Breast epithelium (tissue), 3 donors: Measurements from ENCODE around the gene TAB3.

Source experiments
- POLR2A ChIP-seq: fragments of 450-650 bp; IDR thresholded peaks from one replicate; pipeline ENCODE4 v1.6.1; 2016; ENCODE audit warnings: antibody characterized with exemption, mild to moderate bottlenecking, moderate library complexity
- TF ChIP-seq, protein P1 (sequence below), 3 donors: fragments of 450-650 bp; IDR thresholded peaks; one replicate each; pipeline ENCODE4 v1.5.1; 2016 to 2017; ENCODE audit warnings: antibody characterized with exemption in 3 of 3, mild to moderate bottlenecking in 3 of 3, moderate library complexity in 3 of 3

DNA sequence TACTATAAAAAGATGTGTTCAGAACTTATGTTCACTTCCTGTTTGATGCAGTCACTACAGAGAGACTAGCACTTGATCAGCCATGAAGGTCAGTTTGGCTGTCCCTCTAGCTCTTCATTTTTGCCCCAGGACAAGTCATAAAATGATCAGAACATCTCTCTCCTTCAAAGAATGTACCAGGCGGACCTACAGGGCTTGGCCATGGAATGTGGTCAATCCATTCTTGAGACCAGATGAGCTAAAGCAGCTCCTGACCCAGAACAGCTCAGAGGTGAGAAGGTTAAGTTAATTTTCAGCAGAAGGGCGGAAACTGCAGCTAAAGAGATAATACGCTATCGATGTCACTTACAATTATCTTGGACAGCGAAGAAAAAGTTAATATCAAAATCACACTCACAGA, 49.2 kb upstream of the TAB3 start:
- TF ChIP-seq POLR2A: no peak
- TF ChIP-seq, protein P1, sequence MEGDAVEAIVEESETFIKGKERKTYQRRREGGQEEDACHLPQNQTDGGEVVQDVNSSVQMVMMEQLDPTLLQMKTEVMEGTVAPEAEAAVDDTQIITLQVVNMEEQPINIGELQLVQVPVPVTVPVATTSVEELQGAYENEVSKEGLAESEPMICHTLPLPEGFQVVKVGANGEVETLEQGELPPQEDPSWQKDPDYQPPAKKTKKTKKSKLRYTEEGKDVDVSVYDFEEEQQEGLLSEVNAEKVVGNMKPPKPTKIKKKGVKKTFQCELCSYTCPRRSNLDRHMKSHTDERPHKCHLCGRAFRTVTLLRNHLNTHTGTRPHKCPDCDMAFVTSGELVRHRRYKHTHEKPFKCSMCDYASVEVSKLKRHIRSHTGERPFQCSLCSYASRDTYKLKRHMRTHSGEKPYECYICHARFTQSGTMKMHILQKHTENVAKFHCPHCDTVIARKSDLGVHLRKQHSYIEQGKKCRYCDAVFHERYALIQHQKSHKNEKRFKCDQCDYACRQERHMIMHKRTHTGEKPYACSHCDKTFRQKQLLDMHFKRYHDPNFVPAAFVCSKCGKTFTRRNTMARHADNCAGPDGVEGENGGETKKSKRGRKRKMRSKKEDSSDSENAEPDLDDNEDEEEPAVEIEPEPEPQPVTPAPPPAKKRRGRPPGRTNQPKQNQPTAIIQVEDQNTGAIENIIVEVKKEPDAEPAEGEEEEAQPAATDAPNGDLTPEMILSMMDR (IDR thresholded peaks at IDR 0.05): no peak
